ENCODE data around the gene DKKL1.

GRCh38 chr19:49362048-49362928 is 1.4 kb upstream of the DKKL1 start, which contains the start of gene TEAD2:
- TF ChIP-seq, protein P1, sequence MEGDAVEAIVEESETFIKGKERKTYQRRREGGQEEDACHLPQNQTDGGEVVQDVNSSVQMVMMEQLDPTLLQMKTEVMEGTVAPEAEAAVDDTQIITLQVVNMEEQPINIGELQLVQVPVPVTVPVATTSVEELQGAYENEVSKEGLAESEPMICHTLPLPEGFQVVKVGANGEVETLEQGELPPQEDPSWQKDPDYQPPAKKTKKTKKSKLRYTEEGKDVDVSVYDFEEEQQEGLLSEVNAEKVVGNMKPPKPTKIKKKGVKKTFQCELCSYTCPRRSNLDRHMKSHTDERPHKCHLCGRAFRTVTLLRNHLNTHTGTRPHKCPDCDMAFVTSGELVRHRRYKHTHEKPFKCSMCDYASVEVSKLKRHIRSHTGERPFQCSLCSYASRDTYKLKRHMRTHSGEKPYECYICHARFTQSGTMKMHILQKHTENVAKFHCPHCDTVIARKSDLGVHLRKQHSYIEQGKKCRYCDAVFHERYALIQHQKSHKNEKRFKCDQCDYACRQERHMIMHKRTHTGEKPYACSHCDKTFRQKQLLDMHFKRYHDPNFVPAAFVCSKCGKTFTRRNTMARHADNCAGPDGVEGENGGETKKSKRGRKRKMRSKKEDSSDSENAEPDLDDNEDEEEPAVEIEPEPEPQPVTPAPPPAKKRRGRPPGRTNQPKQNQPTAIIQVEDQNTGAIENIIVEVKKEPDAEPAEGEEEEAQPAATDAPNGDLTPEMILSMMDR (optimal IDR thresholded peaks at IDR 0.05 in 1 of 3, IDR thresholded peaks at IDR 0.05 in 1 of 3, conservative IDR thresholded peaks at IDR 0.05 in 1 of 3; ENCODE audit: extremely low read depth in 1 of 3, insufficient read depth in 2 of 3, low read length in 3 of 3): no peak
- no peak for TF ChIP-seq EZH2 (IDR thresholded peaks at IDR 0.05; ENCODE audit: low read length)

All from keratinocyte (primary cell).